Mucosa of descending colon (tissue), 3 donors: ENCODE data around the gene SWI5. TPM values are rescaled to one million over a fixed set of nuclear protein-coding genes. Genes with fewer than 3 reads are reported as not detected.

Source experiments
- ATAC-seq: fragments of 200-7000 bp; cut with Tn5 transposase; one replicate; pipeline ENCODE4 v1.9.1; 2020; ENCODE audit warnings: mild to moderate bottlenecking, moderate library complexity
- DNase-seq, 3 donors: peaks; one replicate each; pipeline ENCODE4 v3.0.0-alpha.2; 2020
- H3K36me3 ChIP-seq: fragments of 200-600 bp; one replicate; pipeline ENCODE4 v1.8.0; 2021; ENCODE audit warnings: low read depth, mild to moderate bottlenecking
- H3K4me1 ChIP-seq: fragments of 200-600 bp; one replicate; pipeline ENCODE4 v1.8.0; 2021; ENCODE audit warnings: low read depth, mild to moderate bottlenecking
- H3K4me3 ChIP-seq: fragments of 200-600 bp; one replicate; pipeline ENCODE4 v1.8.0; 2021; ENCODE audit warnings: mild to moderate bottlenecking
- H3K9me3 ChIP-seq: fragments of 200-600 bp; one replicate; pipeline ENCODE4 v1.8.0; 2021; ENCODE audit warnings: mild to moderate bottlenecking
- CTCF ChIP-seq: fragments of 200-600 bp; IDR thresholded peaks from one replicate; pipeline ENCODE4 v1.8.0; 2022; ENCODE audit warnings: antibody characterized with exemption, mild to moderate bottlenecking
- intact Hi-C, 2 donors: fragments of 100-400 bp; cut with DNase I in 1 of 2; cut with micrococcal nuclease in 1 of 2; formaldehyde crosslinking; loops; one replicate each; pipeline versions ENCODE4 v1.11.0 to v1.11.1; 2022; cut with DNase I, micrococcal nuclease
- total RNA-seq, 3 donors: library from RNA; stranded (reverse); fragmentation: NEBNext Ultra II Directional in 2 of 3; extraction: Animal tissue kit (Norgen Biotek cat#: 25700) in 2 of 3; gene quantifications; one replicate each; pipeline versions ENCODE4 v1.2.1 to v1.2.4, GENCODE V29; 2021 to 2023
- donor health status: DM: no; HTN: no; CAD: no; lungs with moderate emphysema.
- donor health status: DM: no; HTN: no; CAD: no.
- donor health status: DM: no; HTN: yes; CAD: no.

Gene SWI5
- total RNA-seq, 3 donors from 2014 or later, result 10.6 to 13.8 (median 11.5) TPM

- peak; percentile 98 to 100 (median 100) for DNase-seq
- peak; percentile 98 for ATAC-seq
- no peak for TF ChIP-seq CTCF
- no peaks in the 10 kb centered on the region for H3K9me3 ChIP-seq
- H3K4me1 ChIP-seq, result peaks cover 9% of the 10 kb centered on the region
- H3K36me3 ChIP-seq, result no peaks in the 10 kb centered on the region
- intact Hi-C loops, result no loop called here
- no peak overlapping the region for H3K4me3 ChIP-seq
These were observed 25.9 kb upstream of the SWI5 start for GRCh38 chr9:128249908-128250838.

GRCh38 chr9:128250839-128251731 lies 25.0 kb upstream of the SWI5 start:
- ATAC-seq (peak; percentile 2), DNase-seq (no peak)
- Histone ChIP-seq H3K4me3 (no peak overlapping the region), H3K4me1 (peaks cover 9% of the 10 kb centered on the region), H3K36me3 (no peaks in the 10 kb centered on the region), H3K9me3 (no peaks in the 10 kb centered on the region)
- intact Hi-C loops, result no loop called here
- no peak for TF ChIP-seq CTCF

- no peak for DNase-seq
- Histone ChIP-seq H3K4me3 (no peak overlapping the region), H3K36me3 (no peaks in the 10 kb centered on the region), H3K4me1 (peaks cover 9% of the 10 kb centered on the region), H3K9me3 (no peaks in the 10 kb centered on the region)
- no peak for TF ChIP-seq CTCF
- intact Hi-C loops, result no loop called here
- ATAC-seq, result no peak
These were observed 24.4 kb upstream of the SWI5 start for GRCh38 chr9:128251732-128252100.

- TF ChIP-seq CTCF, result no peak
- no peak for ATAC-seq
- no peak overlapping the region for H3K4me3 ChIP-seq
- no peak for DNase-seq
- no peaks in the 10 kb centered on the region for H3K9me3 ChIP-seq
- no peaks in the 10 kb centered on the region for H3K36me3 ChIP-seq
- peaks cover 9% of the 10 kb centered on the region for H3K4me1 ChIP-seq
- intact Hi-C loops, result no loop called here
These were observed 23.5 kb upstream of the SWI5 start for GRCh38 chr9:128252317-128253139.
